A673 (cell line): ENCODE measurements around the gene MAPKAP1. TPM values are rescaled to one million over a fixed set of nuclear protein-coding genes. Genes with fewer than 3 reads are reported as not detected.

Experiments used
- BruUV-seq: library from RNA; stranded (reverse); fragments of 400-500 nt; replicated peaks from 2 replicates; lab custom pipeline; 2021; lab: Mats Ljungman, UMichigan
- CTCF ChIA-PET: fragments of 300-600 bp; sonication (Branson Sonifier 250); formaldehyde crosslinking; loops from one replicate; lab custom pipeline; 2022; ENCODE audit warnings: antibody characterized with exemption; lab: Charles Lee
- POLR2A ChIA-PET: fragments of 300-600 bp; sonication (Branson Sonifier 250); formaldehyde crosslinking; loops from one replicate; lab custom pipeline; 2022; ENCODE audit warnings: antibody characterized with exemption; ENCODE audit not compliant: low non-redundant PET; lab: Charles Lee
- DNase-seq: peaks from one replicate; pipeline ENCODE4 v3.0.0-alpha.2; 2015; ENCODE audit warnings: low spot score
- H3K27ac ChIP-seq: fragments of 200-600 bp; sonication (generic); 2 replicates; pipeline ENCODE4 v1.5.1; 2016; ENCODE audit warnings: mixed run types, low read depth, mild to moderate bottlenecking, mixed read lengths, antibody characterized with exemption, low read length; ENCODE audit not compliant: poor library complexity, severe bottlenecking
- H3K27me3 ChIP-seq: fragments of 200-600 bp; sonication (generic); replicated peaks from 2 replicates; pipeline ENCODE4 v1.6.1; 2017; ENCODE audit warnings: mixed run types, low read depth, mild to moderate bottlenecking, mixed read lengths, antibody characterized with exemption, low read length; ENCODE audit not compliant: insufficient read depth, poor library complexity
- H3K36me3 ChIP-seq: fragments of 200-600 bp; sonication (generic); 2 replicates; pipeline ENCODE4 v1.6.1; 2016; ENCODE audit warnings: mixed run types, mild to moderate bottlenecking, mixed read lengths, antibody characterized with exemption, low read length; ENCODE audit not compliant: insufficient read depth, poor library complexity, severe bottlenecking
- H3K4me1 ChIP-seq: fragments of 200-600 bp; sonication (generic); 2 replicates; pipeline ENCODE4 v1.6.1; 2017; ENCODE audit warnings: mixed run types, mild to moderate bottlenecking, mixed read lengths, antibody characterized with exemption, low read length; ENCODE audit not compliant: insufficient read depth, poor library complexity, severe bottlenecking
- H3K4me3 ChIP-seq: fragments of 200-600 bp; sonication (generic); 2 replicates; pipeline ENCODE4 v1.5.1; 2016; ENCODE audit warnings: low read depth, mixed run types, mild to moderate bottlenecking, mixed read lengths, low read length; ENCODE audit not compliant: poor library complexity, severe bottlenecking
- H3K9me3 ChIP-seq: fragments of 200-600 bp; sonication (generic); 2 replicates; pipeline ENCODE4 v1.6.1; 2016; ENCODE audit warnings: mixed run types, low read depth, mild to moderate bottlenecking, mixed read lengths, antibody characterized with exemption, low read length; ENCODE audit not compliant: poor library complexity, severe bottlenecking
- CTCF ChIP-seq: fragments of 300-800, 200-600 bp; sonication (generic); conservative IDR thresholded peaks from 2 replicates; pipeline ENCODE4 v1.5.1; 2017; ENCODE audit warnings: low read depth, mild to moderate bottlenecking, antibody characterized with exemption, low read length, moderate library complexity, mixed read lengths
- EZH2 ChIP-seq: fragments of 200-600 bp; sonication (generic); IDR thresholded peaks from 2 replicates; pipeline ENCODE4 v1.6.1; 2017; ENCODE audit warnings: borderline replicate concordance, low read depth, mild to moderate bottlenecking, mixed read lengths, antibody characterized with exemption, low read length; ENCODE audit not compliant: poor library complexity, severe bottlenecking
- intact Hi-C: fragments of 100-400 bp; cut with micrococcal nuclease; formaldehyde crosslinking; loops from one replicate; pipeline ENCODE4 v1.10.0; 2022; ENCODE audit not compliant: unreplicated experiment
- total RNA-seq: library from RNA; stranded (reverse); gene quantifications from 2 replicates; pipeline ENCODE4 v1.2.3, GENCODE V29; 2021

MAPKAP1 gene
- total RNA-seq, 1 experiment from 2014 or later: 98.7 TPM

GRCh38 chr9:125519734-125520133 is 187.3 kb downstream of the MAPKAP1 start:
- Histone ChIP-seq H3K27me3 (no peaks in the 10 kb centered on the region), H3K36me3 (no peaks in the 10 kb centered on the region), H3K4me3 (no peak overlapping the region), H3K9me3 (no peaks in the 10 kb centered on the region), H3K27ac (no peak overlapping the region), H3K4me1 (peaks cover 18% of the 10 kb centered on the region)
- intact Hi-C loops: no loop called here
- CTCF ChIA-PET: no interaction called here
- POLR2A ChIA-PET: no interaction called here
- TF ChIP-seq EZH2: no peak
- no peak for TF ChIP-seq CTCF
- no TSS peak for BruUV-seq
- DNase-seq: no peak

DNA sequence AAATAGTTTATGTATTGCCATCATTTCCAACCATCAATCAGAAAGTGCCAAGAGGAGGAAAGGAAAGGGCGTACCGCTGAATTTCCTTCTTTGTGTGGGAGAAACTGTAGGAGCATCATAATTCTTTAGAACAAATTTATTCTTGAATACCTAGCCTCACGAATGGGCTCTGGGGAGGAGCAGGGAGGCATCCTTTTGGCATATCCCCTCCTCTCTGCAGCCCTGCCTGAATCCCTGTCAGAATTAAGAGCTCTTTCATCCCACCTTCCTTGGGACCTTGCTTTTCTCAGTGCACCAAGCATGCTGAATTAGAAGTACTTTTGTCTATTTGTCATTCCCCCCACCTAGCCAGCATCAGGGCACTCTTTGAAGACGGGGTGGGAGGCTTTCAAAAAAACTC is 189.4 kb downstream of the MAPKAP1 start:
- no peaks in the 10 kb centered on the region for H3K27me3 ChIP-seq
- BruUV-seq: no TSS peak
- H3K4me1 ChIP-seq: peaks cover 10% of the 10 kb centered on the region
- CTCF ChIA-PET: no interaction called here
- POLR2A ChIA-PET: no interaction called here
- TF ChIP-seq CTCF (no peak), EZH2 (no peak)
- intact Hi-C loops: no loop called here
- no peaks in the 10 kb centered on the region for H3K36me3 ChIP-seq
- no peak for DNase-seq
- no peak overlapping the region for H3K4me3 ChIP-seq
- H3K27ac ChIP-seq: no peak overlapping the region
- H3K9me3 ChIP-seq: no peaks in the 10 kb centered on the region

DNA sequence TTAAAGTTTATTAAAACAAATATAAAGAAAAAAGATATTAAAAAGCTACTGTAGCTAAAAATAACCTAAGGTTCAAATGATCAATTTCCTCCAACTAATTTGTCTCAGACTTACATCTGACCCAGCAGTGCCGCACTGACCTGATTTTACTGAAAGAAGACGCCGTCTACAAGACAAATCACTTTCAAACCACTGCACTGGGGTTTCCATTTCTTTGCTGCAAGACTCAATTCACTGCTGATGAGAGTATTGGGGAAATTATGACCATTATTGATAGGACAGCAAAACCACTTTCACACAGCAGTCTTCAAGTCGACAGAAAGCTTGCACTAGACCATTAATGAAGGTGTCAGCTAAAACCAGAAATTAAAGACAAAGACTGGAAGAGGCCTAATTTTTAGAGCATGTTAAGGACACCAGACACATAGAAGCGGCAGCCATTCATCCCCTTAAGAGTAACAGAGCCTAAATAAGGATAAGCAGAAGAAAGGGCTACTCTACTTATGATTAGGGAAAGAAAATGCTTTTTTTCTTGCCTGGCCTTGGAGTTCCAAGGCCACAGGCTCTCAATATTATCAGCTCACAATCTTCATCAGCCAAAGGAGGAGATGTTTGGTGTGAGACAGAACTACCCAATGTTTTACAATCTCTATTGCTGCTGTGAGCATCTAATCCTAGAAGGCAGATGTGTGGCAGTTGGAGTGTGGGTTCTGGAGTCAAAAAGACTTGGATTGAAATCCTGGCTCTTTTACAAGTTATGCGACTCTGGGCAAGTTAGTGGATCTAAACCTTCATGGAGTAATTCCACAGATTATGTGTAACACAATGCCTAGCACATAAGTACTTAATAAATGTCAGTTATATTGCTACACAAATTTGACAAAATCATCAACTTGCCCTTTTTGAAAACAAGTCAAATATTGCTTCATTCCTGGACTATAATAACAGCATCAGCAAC is 190.7 kb downstream of the MAPKAP1 start:
- TF ChIP-seq EZH2: no peak
- TF ChIP-seq CTCF: no peak
- H3K4me1 ChIP-seq: peaks cover 2% of the 10 kb centered on the region
- BruUV-seq: no TSS peak
- no peak overlapping the region for H3K4me3 ChIP-seq
- H3K9me3 ChIP-seq: no peaks in the 10 kb centered on the region
- no peaks in the 10 kb centered on the region for H3K27me3 ChIP-seq
- H3K36me3 ChIP-seq: no peaks in the 10 kb centered on the region
- no peak for DNase-seq
- H3K27ac ChIP-seq: no peak overlapping the region
- CTCF ChIA-PET: no interaction called here
- POLR2A ChIA-PET: no interaction called here
- intact Hi-C loops: no loop called here
